ENCODE measurements around the gene CCNYL1. TPM values are rescaled to one million over a fixed set of nuclear protein-coding genes. Genes with fewer than 3 reads are reported as not detected.
A peak's percentile ranks its signal among the peaks of the same experiment; 100 is the strongest.

Gene CCNYL1
- total RNA-seq, 2 experiments from 2014 or later, result 8.7 to 11.1 TPM

DNA sequence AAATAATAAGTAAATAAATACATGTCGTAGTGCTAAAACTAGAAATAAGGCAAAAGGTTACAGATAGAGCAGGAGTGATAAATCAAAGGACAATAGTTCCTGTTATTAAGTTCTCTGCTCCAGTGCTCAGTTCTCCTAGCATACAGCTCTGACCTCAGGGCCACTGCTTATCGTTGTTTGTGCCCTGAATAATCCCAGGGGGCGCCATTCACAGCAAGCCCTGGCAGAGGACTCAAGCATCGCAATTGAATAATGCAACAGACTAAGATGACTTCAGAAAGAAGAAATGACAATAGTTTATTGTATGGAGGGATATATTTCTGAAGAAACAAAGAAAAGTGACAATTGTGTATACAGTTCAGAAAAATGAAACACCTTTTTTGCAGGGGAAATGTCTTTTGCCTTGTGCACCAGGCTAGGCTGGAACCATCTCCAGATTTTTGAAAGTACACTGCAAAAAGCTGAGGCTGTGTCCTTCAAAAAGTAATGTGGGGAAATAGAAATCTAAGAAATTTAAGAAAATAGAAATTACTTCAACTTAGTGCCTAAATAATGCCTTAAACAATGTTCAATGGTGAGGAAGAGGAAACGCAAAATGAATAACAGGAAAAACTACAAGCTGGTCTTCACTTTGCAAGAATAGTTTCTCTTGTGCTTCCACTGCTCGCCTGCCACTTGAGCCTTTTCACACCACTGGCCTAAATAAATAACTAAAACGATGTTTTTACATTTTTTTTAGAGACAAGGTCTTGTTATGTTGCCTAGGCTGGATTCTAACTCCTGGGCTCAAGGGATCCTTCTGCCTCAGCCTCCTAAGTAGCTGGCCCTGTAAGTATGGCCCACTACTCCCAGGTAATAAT lies 19.0 kb upstream of the CCNYL1 start:
- Histone ChIP-seq H3K4me3 (ENCODE audit: low read length) (no peak overlapping the region), H3K27me3 (ENCODE audit: control insufficient read depth in 1 of 2, insufficient read depth in 2 of 2, low read length in 2 of 2) (no peaks in the 10 kb centered on the region), H3K9me3 (ENCODE audit: control insufficient read depth in 1 of 2, insufficient read depth in 1 of 2, low read length in 2 of 2) (no peaks in the 10 kb centered on the region), H3K27ac (ENCODE audit: low read depth in 1 of 2, low read length in 2 of 2) (no peak overlapping the region), H3K36me3 (ENCODE audit: insufficient read depth, low read length) (no peaks in the 10 kb centered on the region), H3K4me1 (ENCODE audit: insufficient read depth, low read length) (no peaks in the 10 kb centered on the region)
- Mint-ChIP-seq H3K27me3 (no peaks in the 10 kb centered on the region), H3K4me3 (no peak overlapping the region), H3K4me1 (ENCODE audit: low read depth) (peaks cover 5% of the 10 kb centered on the region), H3K9me3 (no peaks in the 10 kb centered on the region), H3K27ac (no peak overlapping the region), H3K36me3 (ENCODE audit: low read depth) (no peaks in the 10 kb centered on the region)
- peak; percentile 60 for ATAC-seq (ENCODE audit: poor library complexity)
- TF ChIP-seq, protein P1, sequence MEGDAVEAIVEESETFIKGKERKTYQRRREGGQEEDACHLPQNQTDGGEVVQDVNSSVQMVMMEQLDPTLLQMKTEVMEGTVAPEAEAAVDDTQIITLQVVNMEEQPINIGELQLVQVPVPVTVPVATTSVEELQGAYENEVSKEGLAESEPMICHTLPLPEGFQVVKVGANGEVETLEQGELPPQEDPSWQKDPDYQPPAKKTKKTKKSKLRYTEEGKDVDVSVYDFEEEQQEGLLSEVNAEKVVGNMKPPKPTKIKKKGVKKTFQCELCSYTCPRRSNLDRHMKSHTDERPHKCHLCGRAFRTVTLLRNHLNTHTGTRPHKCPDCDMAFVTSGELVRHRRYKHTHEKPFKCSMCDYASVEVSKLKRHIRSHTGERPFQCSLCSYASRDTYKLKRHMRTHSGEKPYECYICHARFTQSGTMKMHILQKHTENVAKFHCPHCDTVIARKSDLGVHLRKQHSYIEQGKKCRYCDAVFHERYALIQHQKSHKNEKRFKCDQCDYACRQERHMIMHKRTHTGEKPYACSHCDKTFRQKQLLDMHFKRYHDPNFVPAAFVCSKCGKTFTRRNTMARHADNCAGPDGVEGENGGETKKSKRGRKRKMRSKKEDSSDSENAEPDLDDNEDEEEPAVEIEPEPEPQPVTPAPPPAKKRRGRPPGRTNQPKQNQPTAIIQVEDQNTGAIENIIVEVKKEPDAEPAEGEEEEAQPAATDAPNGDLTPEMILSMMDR (IDR thresholded peaks at IDR 0.05), result peak; percentile 73
- intact Hi-C loops (cut with DNase I, micrococcal nuclease), result no loop called here
- peak; percentile 16 to 73 (median 37) for DNase-seq
- POLR2A ChIA-PET, result interaction anchor here (1.1 kb wide), 1 partner anchor 67 kb away, joined by 5 read pairs; the partner anchor contains the start of gene METTL21A
- CTCF ChIA-PET, result interaction anchor here (0.7 to 2.3 kb wide), 6 partner anchors 17 to 280 kb away, joined by 3 to 16 read pairs (median 4); partner anchors contain the start of gene CCNYL1

DNA sequence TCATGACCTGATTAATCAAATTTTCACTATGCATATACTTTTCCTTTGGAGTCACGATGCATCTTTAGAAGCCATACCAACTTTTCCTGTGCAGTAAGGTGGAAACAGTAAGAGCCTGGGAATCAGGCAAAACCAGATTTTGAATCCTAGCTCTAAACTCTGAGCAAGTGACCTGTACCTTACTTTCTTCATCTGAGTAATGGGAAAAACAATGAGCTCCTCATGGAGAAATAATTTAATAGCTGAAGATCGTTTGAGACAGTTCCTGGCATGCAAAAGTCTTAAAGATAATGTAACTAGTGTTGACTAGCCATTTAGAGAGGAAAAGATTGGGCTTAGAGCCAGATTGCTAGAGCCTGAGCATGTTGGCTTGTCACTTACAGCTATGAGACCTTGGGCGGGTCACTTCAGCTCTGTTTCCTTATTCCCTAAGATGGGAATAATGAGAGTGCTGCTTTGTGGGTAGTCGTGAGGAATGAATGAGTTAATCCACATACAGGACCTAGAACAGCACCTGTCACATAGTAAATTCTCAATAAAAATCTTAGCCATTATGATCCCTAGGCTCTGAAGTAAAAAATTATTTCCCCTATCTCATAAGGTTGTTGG lies 17.7 kb upstream of the CCNYL1 start:
- no peak for ATAC-seq (ENCODE audit: poor library complexity)

DNA sequence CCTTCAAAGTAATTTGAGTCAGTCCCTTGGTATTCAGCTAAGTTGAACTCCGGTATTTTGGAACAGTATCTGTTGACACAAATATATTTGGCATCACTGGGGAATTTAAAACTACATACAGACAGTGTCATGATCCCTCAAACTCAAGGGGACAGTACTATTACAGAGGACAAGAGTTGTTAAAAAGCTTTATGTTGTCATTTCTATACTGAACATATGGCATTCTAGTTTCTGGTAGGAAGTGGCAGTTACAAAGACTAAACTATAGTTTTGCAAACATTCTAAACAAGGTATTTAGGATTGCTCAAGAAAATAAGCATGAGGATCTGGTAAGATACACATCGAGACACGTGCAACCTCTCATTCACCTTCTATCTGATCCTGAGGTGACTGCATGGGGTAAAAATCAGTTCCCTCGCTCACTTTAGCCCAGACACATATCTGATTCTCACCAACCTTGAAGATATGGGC lies 16.6 kb upstream of the CCNYL1 start:
- Mint-ChIP-seq H3K4me1 (ENCODE audit: low read depth) (peaks cover 5% of the 10 kb centered on the region), H3K4me3 (no peak overlapping the region), H3K36me3 (ENCODE audit: low read depth) (no peaks in the 10 kb centered on the region), H3K27me3 (no peaks in the 10 kb centered on the region), H3K27ac (no peak overlapping the region), H3K9me3 (no peaks in the 10 kb centered on the region)
- TF ChIP-seq, protein P1 (IDR thresholded peaks at IDR 0.05), result no peak
- ATAC-seq (ENCODE audit: poor library complexity) (no peak), DNase-seq (no peak)
- CTCF ChIA-PET, result no interaction called here
- H3K27ac ChIP-seq (ENCODE audit: low read depth in 1 of 2, low read length in 2 of 2), result no peak overlapping the region
- POLR2A ChIA-PET, result interaction anchor here (0.8 kb wide), 1 partner anchor 165 kb away, joined by 3 read pairs; the partner anchor contains the start of gene CREB1
- no peaks in the 10 kb centered on the region for H3K36me3 ChIP-seq (ENCODE audit: insufficient read depth, low read length)
- no peak overlapping the region for H3K4me3 ChIP-seq (ENCODE audit: low read length)
- no peaks in the 10 kb centered on the region for H3K4me1 ChIP-seq (ENCODE audit: insufficient read depth, low read length)
- H3K9me3 ChIP-seq (ENCODE audit: control insufficient read depth in 1 of 2, insufficient read depth in 1 of 2, low read length in 2 of 2), result no peaks in the 10 kb centered on the region
- intact Hi-C loops (cut with DNase I, micrococcal nuclease), result loop anchor here in 1 of 2 experiments (5.0 kb wide), 1 partner anchor 52 kb away; no protein-coding TSS in a partner anchor
- H3K27me3 ChIP-seq (ENCODE audit: control insufficient read depth in 1 of 2, insufficient read depth in 2 of 2, low read length in 2 of 2), result no peaks in the 10 kb centered on the region

More for the DNA sequence above, 17.7 kb upstream of the CCNYL1 start:
- H3K9me3 Mint-ChIP-seq, result no peaks in the 10 kb centered on the region
- Histone ChIP-seq H3K36me3 (ENCODE audit: insufficient read depth, low read length) (no peaks in the 10 kb centered on the region), H3K4me1 (ENCODE audit: insufficient read depth, low read length) (no peaks in the 10 kb centered on the region), H3K27ac (ENCODE audit: low read depth in 1 of 2, low read length in 2 of 2) (no peak overlapping the region), H3K27me3 (ENCODE audit: control insufficient read depth in 1 of 2, insufficient read depth in 2 of 2, low read length in 2 of 2) (no peaks in the 10 kb centered on the region), H3K9me3 (ENCODE audit: control insufficient read depth in 1 of 2, insufficient read depth in 1 of 2, low read length in 2 of 2) (no peaks in the 10 kb centered on the region), H3K4me3 (ENCODE audit: low read length) (no peak overlapping the region)
- H3K27ac Mint-ChIP-seq, result no peak overlapping the region
- H3K4me1 Mint-ChIP-seq (ENCODE audit: low read depth), result peaks cover 5% of the 10 kb centered on the region
- DNase-seq, result no peak
- H3K4me3 Mint-ChIP-seq, result no peak overlapping the region
- ChIA-PET POLR2A (interaction anchor here (1.1 kb wide), 1 partner anchor 68 kb away, joined by 4 read pairs; no protein-coding TSS in a partner anchor), CTCF (interaction anchor here (2.3 kb wide), 1 partner anchor 16 kb away, joined by 16 read pairs; the partner anchor contains the start of gene CCNYL1)
- H3K27me3 Mint-ChIP-seq, result no peaks in the 10 kb centered on the region
- H3K36me3 Mint-ChIP-seq (ENCODE audit: low read depth), result no peaks in the 10 kb centered on the region
- intact Hi-C loops (cut with DNase I, micrococcal nuclease), result no loop called here
- TF ChIP-seq, protein P1 (IDR thresholded peaks at IDR 0.05), result no peak
